ENCODE data around the gene ALS2CL. TPM values are rescaled to one million over a fixed set of nuclear protein-coding genes. Genes with fewer than 3 reads are reported as not detected.

ALS2CL gene
- total RNA-seq, 1 donor from 2014 or later: 13.5 TPM

DNA sequence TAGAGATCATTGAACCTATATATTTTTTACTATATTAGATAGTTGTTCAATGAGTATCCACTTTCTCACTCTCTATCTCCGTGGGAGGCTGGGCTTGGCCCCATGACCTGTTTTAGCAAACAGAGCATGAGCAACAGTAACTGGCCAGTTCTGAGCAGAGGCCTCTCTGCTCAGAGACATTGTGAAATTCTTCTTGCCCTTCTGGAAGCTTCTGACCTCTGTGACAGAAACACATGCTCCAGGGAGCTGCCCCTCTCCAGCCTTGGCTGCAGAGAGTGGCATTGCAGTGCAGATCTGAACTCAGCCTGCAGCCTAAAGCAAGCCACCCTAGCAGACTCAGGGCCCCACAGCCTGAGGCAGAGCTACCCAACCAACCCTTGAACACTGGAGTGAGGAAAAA is 60.7 kb downstream of the ALS2CL start:
- H3K4me2 ChIP-seq (ENCODE audit: low read length): no peak overlapping the region
- no peak overlapping the region for H3K4me3 ChIP-seq (ENCODE audit: insufficient read depth, low read depth, low read length)
- H3K9me3 ChIP-seq (ENCODE audit: insufficient read depth, low read depth, low read length): no peaks in the 10 kb centered on the region
- H3K4me1 ChIP-seq (ENCODE audit: insufficient read depth, low read length): peaks cover 9% of the 10 kb centered on the region
- no peak overlapping the region for H3K4me3 Mint-ChIP-seq (ENCODE audit: unreplicated experiment)
- H3K4me1 Mint-ChIP-seq (ENCODE audit: low read depth, unreplicated experiment): peaks cover 3% of the 10 kb centered on the region
- H3K36me3 Mint-ChIP-seq (ENCODE audit: low read depth, unreplicated experiment): no peaks in the 10 kb centered on the region
- no peaks in the 10 kb centered on the region for H3K9me3 Mint-ChIP-seq (ENCODE audit: unreplicated experiment)
- no peak overlapping the region for H3K9ac ChIP-seq (ENCODE audit: low read length)
- peaks cover 4% of the 10 kb centered on the region for H3K27me3 Mint-ChIP-seq (ENCODE audit: low read depth, unreplicated experiment)
- no peaks in the 10 kb centered on the region for H3K36me3 ChIP-seq (ENCODE audit: insufficient read depth, low read length)
- no peak overlapping the region for H2AFZ ChIP-seq (ENCODE audit: low read depth, low read length)
- peaks cover 2% of the 10 kb centered on the region for H3K27me3 ChIP-seq (ENCODE audit: insufficient read depth, low read length)
- FAIRE-seq: no peak
- no peak overlapping the region for H3K27ac ChIP-seq (ENCODE audit: low read depth, low read length)
- DNase-seq (ENCODE audit: low read depth): no peak
- peak overlapping the region; percentile 55 for H3K27ac Mint-ChIP-seq (ENCODE audit: unreplicated experiment)
- TF ChIP-seq, protein P1, sequence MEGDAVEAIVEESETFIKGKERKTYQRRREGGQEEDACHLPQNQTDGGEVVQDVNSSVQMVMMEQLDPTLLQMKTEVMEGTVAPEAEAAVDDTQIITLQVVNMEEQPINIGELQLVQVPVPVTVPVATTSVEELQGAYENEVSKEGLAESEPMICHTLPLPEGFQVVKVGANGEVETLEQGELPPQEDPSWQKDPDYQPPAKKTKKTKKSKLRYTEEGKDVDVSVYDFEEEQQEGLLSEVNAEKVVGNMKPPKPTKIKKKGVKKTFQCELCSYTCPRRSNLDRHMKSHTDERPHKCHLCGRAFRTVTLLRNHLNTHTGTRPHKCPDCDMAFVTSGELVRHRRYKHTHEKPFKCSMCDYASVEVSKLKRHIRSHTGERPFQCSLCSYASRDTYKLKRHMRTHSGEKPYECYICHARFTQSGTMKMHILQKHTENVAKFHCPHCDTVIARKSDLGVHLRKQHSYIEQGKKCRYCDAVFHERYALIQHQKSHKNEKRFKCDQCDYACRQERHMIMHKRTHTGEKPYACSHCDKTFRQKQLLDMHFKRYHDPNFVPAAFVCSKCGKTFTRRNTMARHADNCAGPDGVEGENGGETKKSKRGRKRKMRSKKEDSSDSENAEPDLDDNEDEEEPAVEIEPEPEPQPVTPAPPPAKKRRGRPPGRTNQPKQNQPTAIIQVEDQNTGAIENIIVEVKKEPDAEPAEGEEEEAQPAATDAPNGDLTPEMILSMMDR (IDR thresholded peaks at IDR 0.05; ENCODE audit: insufficient read depth, low read depth, low read length): no peak
- TF ChIP-seq EZH2 (IDR thresholded peaks at IDR 0.05; ENCODE audit: insufficient read depth, low read length): no peak
- H3K79me2 ChIP-seq (ENCODE audit: insufficient read depth, low read length): no peaks in the 10 kb centered on the region
- no peaks in the 10 kb centered on the region for H4K20me1 ChIP-seq (ENCODE audit: insufficient read depth, low read length)

DNA sequence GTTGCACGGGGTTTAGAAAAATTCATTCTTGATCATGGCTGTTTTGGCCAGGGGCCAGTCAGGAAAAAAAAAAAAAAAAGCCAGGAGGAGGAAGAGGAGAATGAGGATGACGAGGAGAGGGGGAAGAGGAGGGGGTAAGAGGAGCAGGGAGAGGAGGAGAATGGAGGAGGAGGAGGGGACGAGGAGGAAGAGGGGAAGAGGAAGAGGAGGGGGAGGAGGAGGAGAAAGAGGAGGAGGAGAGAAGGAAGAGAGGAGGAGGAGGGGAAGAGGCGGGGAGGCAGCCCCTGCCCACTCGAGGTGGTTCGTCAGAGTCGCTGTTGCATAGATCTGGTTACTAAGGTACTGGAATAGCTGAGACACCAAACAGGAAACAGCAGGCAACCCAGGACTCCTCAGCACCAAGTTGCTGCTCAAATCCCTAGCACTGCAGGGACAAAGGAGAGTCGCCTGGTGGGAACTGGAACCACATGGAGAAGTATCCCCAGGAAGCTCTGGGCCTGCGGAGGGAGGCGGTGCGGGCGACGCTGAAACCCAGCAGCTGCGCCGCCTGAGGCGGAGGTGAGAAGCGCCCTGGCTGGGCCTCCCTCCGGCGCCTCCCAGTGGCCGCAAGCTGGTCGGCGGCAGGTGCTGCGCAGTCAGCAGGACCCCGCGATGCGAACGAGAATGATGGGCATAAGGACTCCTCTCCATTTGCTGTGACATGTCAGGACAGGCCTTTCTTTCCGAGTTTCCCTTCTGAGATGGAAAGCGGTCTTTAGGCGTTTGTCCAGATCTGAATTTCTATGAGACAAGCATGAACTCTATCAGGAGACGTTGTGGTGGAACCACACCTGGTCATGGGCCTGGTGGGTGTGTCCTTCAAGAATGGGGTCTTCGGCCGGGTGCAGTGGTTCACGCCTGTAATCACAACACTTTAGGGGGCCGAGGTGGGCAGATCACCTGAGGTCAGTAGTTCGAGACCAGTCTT is 63.6 kb downstream of the ALS2CL start:
- peaks cover 7% of the 10 kb centered on the region for H3K27me3 Mint-ChIP-seq (ENCODE audit: low read depth, unreplicated experiment)
- DNase-seq (ENCODE audit: low read depth) (peak; percentile 61), FAIRE-seq (no peak)
- H3K4me1 Mint-ChIP-seq (ENCODE audit: low read depth, unreplicated experiment): peaks cover 4% of the 10 kb centered on the region
- Histone ChIP-seq H3K9me3 (ENCODE audit: insufficient read depth, low read depth, low read length) (no peaks in the 10 kb centered on the region), H2AFZ (ENCODE audit: low read depth, low read length) (peak overlapping the region; percentile 91), H3K4me2 (ENCODE audit: low read length) (peak overlapping the region; percentile 86), H3K27ac (ENCODE audit: low read depth, low read length) (no peak overlapping the region), H3K36me3 (ENCODE audit: insufficient read depth, low read length) (no peaks in the 10 kb centered on the region), H3K4me1 (ENCODE audit: insufficient read depth, low read length) (peaks cover 9% of the 10 kb centered on the region), H3K9ac (ENCODE audit: low read length) (peak overlapping the region; percentile 58), H4K20me1 (ENCODE audit: insufficient read depth, low read length) (no peaks in the 10 kb centered on the region), H3K27me3 (ENCODE audit: insufficient read depth, low read length) (peaks cover 3% of the 10 kb centered on the region), H3K4me3 (ENCODE audit: insufficient read depth, low read depth, low read length) (peak overlapping the region; percentile 49), H3K79me2 (ENCODE audit: insufficient read depth, low read length) (no peaks in the 10 kb centered on the region)
- H3K36me3 Mint-ChIP-seq (ENCODE audit: low read depth, unreplicated experiment): no peaks in the 10 kb centered on the region
- TF ChIP-seq EZH2 (IDR thresholded peaks at IDR 0.05; ENCODE audit: insufficient read depth, low read length): no peak
- TF ChIP-seq, protein P1 (IDR thresholded peaks at IDR 0.05; ENCODE audit: insufficient read depth, low read depth, low read length): peak; percentile 85
- H3K4me3 Mint-ChIP-seq (ENCODE audit: unreplicated experiment): no peak overlapping the region
- H3K9me3 Mint-ChIP-seq (ENCODE audit: unreplicated experiment): peaks cover 4% of the 10 kb centered on the region
- no peak overlapping the region for H3K27ac Mint-ChIP-seq (ENCODE audit: unreplicated experiment)

Data from astrocyte (in vitro differentiated cells and primary cell).